Measurements from ENCODE around the gene CCDC87.
"Not testable (repeated sequence)": the region's sequence is repeated elsewhere in the genome, so short reads cannot be mapped to it uniquely, and the experiment has no call there.

Gene CCDC87

GRCh38 chr11:66550887-66551286 is 42.0 kb downstream of the CCDC87 start:
- DNase-seq = no peak

- no peak for DNase-seq
Measured at GRCh38 chr11:66549696-66550095, 43.2 kb downstream of the CCDC87 start.

GRCh38 chr11:66548774-66549630 is 43.9 kb downstream of the CCDC87 start:
- no peak for DNase-seq

GRCh38 chr11:66548041-66548440 is 44.8 kb downstream of the CCDC87 start:
- DNase-seq = no peak

- no peak for DNase-seq
Measured at GRCh38 chr11:66547662-66548009, 45.2 kb downstream of the CCDC87 start.

GRCh38 chr11:66546966-66547661 is 45.7 kb downstream of the CCDC87 start:
- DNase-seq = no peak

- no peak for DNase-seq
Measured at GRCh38 chr11:66546368-66546965, 46.4 kb downstream of the CCDC87 start, which contains the start of gene ACTN3. TSS of gene ACTN3 (plus strand) at chr11:66546903. CDS start at chr11:66546938, 35 bp downstream.

- DNase-seq = peak; percentile 96
Measured at GRCh38 chr11:66545701-66546367, 47.0 kb downstream of the CCDC87 start, which contains the start of gene ZDHHC24. TSS of gene ZDHHC24 (minus strand) at chr11:66546048. CDS start at chr11:66546003, 45 bp downstream.

- not testable (repeated sequence) for DNase-seq
Measured at GRCh38 chr11:66544952-66545351, 47.9 kb downstream of the CCDC87 start.

- peak in 1 of 2 donors; percentile 12 for DNase-seq
Measured at GRCh38 chr11:66543263-66544107, 49.4 kb downstream of the CCDC87 start.

- DNase-seq = no peak
Measured at GRCh38 chr11:66542362-66542761, 50.5 kb downstream of the CCDC87 start.

GRCh38 chr11:66541892-66542291 is 51.0 kb downstream of the CCDC87 start:
- DNase-seq = no peak

GRCh38 chr11:66540598-66540997 is 52.3 kb downstream of the CCDC87 start:
- not testable (repeated sequence) for DNase-seq

All from hippocampal formation (tissue), 2 donors.